ENCODE results near the gene UBA6. TPM values are rescaled to one million over a fixed set of nuclear protein-coding genes. Genes with fewer than 3 reads are reported as not detected.

Gene UBA6
- total RNA-seq, 4 donors from 2014 or later = 49.4 to 81.9 (median 56.3) TPM

- no peak for DNase-seq (ENCODE audit: low spot score in 2 of 2)
- WGBS = 91% methylated on average over 2 of the region's 2 CpGs
- Histone ChIP-seq H3K4me3 (no peak overlapping the region), H3K9me3 (no peaks in the 10 kb centered on the region), H3K27ac (no peak overlapping the region), H3K36me3 (no peaks in the 10 kb centered on the region), H3K27me3 (no peaks in the 10 kb centered on the region), H3K4me1 (no peaks in the 10 kb centered on the region)
- TF ChIP-seq POLR2A (IDR thresholded peaks at IDR 0.05) (no peak), POLR2AphosphoS5 (IDR thresholded peaks at IDR 0.05) (no peak), CTCF (IDR thresholded peaks at IDR 0.05) (no peak), EP300 (IDR thresholded peaks at IDR 0.05) (no peak)
Observed at GRCh38 chr4:67604029-67604381, 97.0 kb downstream of the UBA6 start.

GRCh38 chr4:67603310-67604028, 97.5 kb downstream of the UBA6 start:
- Histone ChIP-seq H3K9me3 (peaks cover 2% of the 10 kb centered on the region), H3K4me3 (no peak overlapping the region), H3K27ac (no peak overlapping the region), H3K27me3 (no peaks in the 10 kb centered on the region), H3K4me1 (no peaks in the 10 kb centered on the region), H3K36me3 (no peaks in the 10 kb centered on the region)
- TF ChIP-seq POLR2A (IDR thresholded peaks at IDR 0.05) = no peak
- no peak for TF ChIP-seq POLR2AphosphoS5 (IDR thresholded peaks at IDR 0.05)
- TF ChIP-seq EP300 (IDR thresholded peaks at IDR 0.05) = no peak
- no peak for TF ChIP-seq CTCF (IDR thresholded peaks at IDR 0.05)
- DNase-seq (ENCODE audit: low spot score in 2 of 2) = no peak
- 100% methylated on average over 2 of the region's 2 CpGs for WGBS

GRCh38 chr4:67593741-67594175, 107.2 kb downstream of the UBA6 start:
- no peak for DNase-seq (ENCODE audit: low spot score in 2 of 2)
- H3K36me3 ChIP-seq = no peaks in the 10 kb centered on the region
- H3K4me1 ChIP-seq = no peaks in the 10 kb centered on the region
- no peaks in the 10 kb centered on the region for H3K27me3 ChIP-seq
- WGBS = 58% methylated on average over 2 of the region's 2 CpGs
- H3K27ac ChIP-seq = no peak overlapping the region
- no peak overlapping the region for H3K4me3 ChIP-seq
- peaks cover 2% of the 10 kb centered on the region for H3K9me3 ChIP-seq
- no peak for TF ChIP-seq POLR2A (IDR thresholded peaks at IDR 0.05)
- no peak for TF ChIP-seq POLR2AphosphoS5 (IDR thresholded peaks at IDR 0.05)

- 90% methylated on average over 3 of the region's 3 CpGs for WGBS
- Histone ChIP-seq H3K9me3 (no peaks in the 10 kb centered on the region), H3K4me3 (no peak overlapping the region), H3K27ac (no peak overlapping the region), H3K36me3 (no peaks in the 10 kb centered on the region), H3K4me1 (no peaks in the 10 kb centered on the region), H3K27me3 (no peaks in the 10 kb centered on the region)
- TF ChIP-seq EP300 (IDR thresholded peaks at IDR 0.05) (no peak), POLR2AphosphoS5 (IDR thresholded peaks at IDR 0.05) (no peak), POLR2A (IDR thresholded peaks at IDR 0.05) (no peak), CTCF (IDR thresholded peaks at IDR 0.05) (no peak)
- no peak for DNase-seq (ENCODE audit: low spot score in 2 of 2)
Observed at GRCh38 chr4:67587156-67587555, 113.8 kb downstream of the UBA6 start.

- no peaks in the 10 kb centered on the region for H3K4me1 ChIP-seq
- TF ChIP-seq POLR2A (IDR thresholded peaks at IDR 0.05) (no peak), EP300 (IDR thresholded peaks at IDR 0.05) (no peak)
- no peaks in the 10 kb centered on the region for H3K27me3 ChIP-seq
- no peaks in the 10 kb centered on the region for H3K9me3 ChIP-seq
- DNase-seq (ENCODE audit: low spot score in 2 of 2) = no peak
- no peaks in the 10 kb centered on the region for H3K36me3 ChIP-seq
- H3K4me3 ChIP-seq = no peak overlapping the region
- no peak overlapping the region for H3K27ac ChIP-seq
Observed at GRCh38 chr4:67584496-67584895, 116.5 kb downstream of the UBA6 start.

GRCh38 chr4:67581913-67582312, 119.0 kb downstream of the UBA6 start:
- H3K9me3 ChIP-seq = no peaks in the 10 kb centered on the region
- H3K27ac ChIP-seq = no peak overlapping the region
- TF ChIP-seq EP300 (IDR thresholded peaks at IDR 0.05) = no peak
- TF ChIP-seq POLR2AphosphoS5 (IDR thresholded peaks at IDR 0.05) = no peak
- no peak for TF ChIP-seq POLR2A (IDR thresholded peaks at IDR 0.05)
- TF ChIP-seq CTCF (IDR thresholded peaks at IDR 0.05) = no peak
- no peaks in the 10 kb centered on the region for H3K36me3 ChIP-seq
- H3K4me1 ChIP-seq = no peaks in the 10 kb centered on the region
- DNase-seq (ENCODE audit: low spot score in 2 of 2) = no peak
- 95% methylated on average over 2 of the region's 2 CpGs for WGBS
- no peak overlapping the region for H3K4me3 ChIP-seq
- no peaks in the 10 kb centered on the region for H3K27me3 ChIP-seq

Measured in suprapubic skin (tissue), 4 donors.